ENCODE results near the gene MANBA.

Gene MANBA

GRCh38 chr4:102586002-102586643 lies 174.6 kb downstream of the MANBA start:
- DNase-seq, result no peak

DNA sequence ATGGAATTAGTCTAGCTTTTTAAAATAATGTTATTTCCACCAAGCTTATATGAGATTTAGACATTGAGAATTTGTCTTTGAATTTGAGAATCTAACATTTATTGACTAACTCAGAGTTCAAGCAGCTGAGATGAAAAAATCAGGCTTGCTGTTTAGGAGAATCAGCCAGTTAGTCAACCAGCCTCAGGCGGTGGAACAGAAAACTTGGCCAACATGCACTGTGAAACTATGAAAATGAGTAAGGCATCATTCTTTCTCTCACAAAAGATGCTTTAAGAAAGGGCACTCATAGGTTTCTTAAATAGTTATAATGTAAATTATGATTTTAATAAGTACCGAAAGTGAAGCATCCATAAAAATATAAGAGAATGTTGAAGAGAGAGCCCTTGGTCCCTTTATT lies 175.4 kb downstream of the MANBA start:
- DNase-seq, result no peak

DNA sequence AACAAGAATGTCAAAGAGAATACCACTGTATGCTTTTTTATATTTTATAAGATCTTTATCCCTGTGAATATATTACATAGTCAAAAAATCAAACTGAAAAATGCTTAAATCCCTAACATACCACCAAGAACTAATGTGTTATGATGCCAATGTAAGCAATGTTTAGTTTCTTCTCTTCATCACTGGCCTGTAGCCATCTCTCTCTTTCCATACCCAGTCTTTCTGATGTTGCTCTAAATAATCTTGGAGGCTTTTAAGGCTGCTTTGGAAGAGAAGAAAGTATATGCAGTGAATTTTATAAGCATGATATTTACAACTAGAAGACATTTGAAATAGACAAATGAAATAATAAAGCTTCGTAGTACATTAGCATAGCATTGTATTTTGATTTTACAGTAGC lies 176.7 kb downstream of the MANBA start:
- DNase-seq, result no peak
